GM18517 (cell line): ENCODE results near the gene MUC22.

Source experiments
- ATAC-seq: cut with Tn5 transposase; IDR thresholded peaks from one replicate; pipeline ENCODE4 v1.9.1; 2021; ENCODE audit warnings: mild to moderate bottlenecking, moderate library complexity; ENCODE audit not compliant: unreplicated experiment

Gene MUC22

GRCh38 chr6:31075528-31075927 lies 65.3 kb downstream of the MUC22 start:
- ATAC-seq: no peak

GRCh38 chr6:31076611-31077010 lies 66.3 kb downstream of the MUC22 start:
- ATAC-seq: no peak

GRCh38 chr6:31079656-31080261 lies 69.5 kb downstream of the MUC22 start:
- ATAC-seq: no peak

GRCh38 chr6:31081872-31082271 lies 71.6 kb downstream of the MUC22 start:
- ATAC-seq: no peak

GRCh38 chr6:31083742-31084354 lies 73.6 kb downstream of the MUC22 start:
- no peak for ATAC-seq
